ENCODE results near the gene LPP. TPM values are rescaled to one million over a fixed set of nuclear protein-coding genes. Genes with fewer than 3 reads are reported as not detected.
A peak's percentile ranks its signal among the peaks of the same experiment; 100 is the strongest.

Gene LPP
- total RNA-seq, 3 donors from 2014 or later: 262 to 816 (median 325) TPM

- ATAC-seq: no peak
- intact Hi-C loops (cut with DNase I, micrococcal nuclease): no loop called here
- peak in 1 of 3 donors; percentile 16 for DNase-seq
- H3K9me3 ChIP-seq: no peaks in the 10 kb centered on the region
- H3K4me3 ChIP-seq: no peak overlapping the region
- no peak for TF ChIP-seq CTCF (IDR thresholded peaks at IDR 0.05)
- H3K36me3 ChIP-seq (ENCODE audit: low read depth): no peaks in the 10 kb centered on the region
- H3K4me1 ChIP-seq (ENCODE audit: low read depth): no peaks in the 10 kb centered on the region
Measured at GRCh38 chr3:188468662-188469061, 314.7 kb downstream of the LPP start.

GRCh38 chr3:188469228-188469885 is 315.4 kb downstream of the LPP start:
- H3K4me3 ChIP-seq: no peak overlapping the region
- H3K36me3 ChIP-seq (ENCODE audit: low read depth): no peaks in the 10 kb centered on the region
- no peak for DNase-seq
- ATAC-seq: peak; percentile 26
- H3K9me3 ChIP-seq: no peaks in the 10 kb centered on the region
- intact Hi-C loops (cut with DNase I, micrococcal nuclease): no loop called here
- TF ChIP-seq CTCF (IDR thresholded peaks at IDR 0.05): no peak
- H3K4me1 ChIP-seq (ENCODE audit: low read depth): no peaks in the 10 kb centered on the region

GRCh38 chr3:188470508-188471130 is 316.7 kb downstream of the LPP start:
- no peaks in the 10 kb centered on the region for H3K36me3 ChIP-seq (ENCODE audit: low read depth)
- DNase-seq: no peak
- no peak overlapping the region for H3K4me3 ChIP-seq
- H3K9me3 ChIP-seq: no peaks in the 10 kb centered on the region
- TF ChIP-seq CTCF (IDR thresholded peaks at IDR 0.05): no peak
- H3K4me1 ChIP-seq (ENCODE audit: low read depth): no peaks in the 10 kb centered on the region
- intact Hi-C loops (cut with DNase I, micrococcal nuclease): no loop called here
- ATAC-seq: no peak

- no peaks in the 10 kb centered on the region for H3K4me1 ChIP-seq (ENCODE audit: low read depth)
- ATAC-seq (no peak), DNase-seq (no peak)
- H3K36me3 ChIP-seq (ENCODE audit: low read depth): no peaks in the 10 kb centered on the region
- no peak for TF ChIP-seq CTCF (IDR thresholded peaks at IDR 0.05)
- intact Hi-C loops (cut with DNase I, micrococcal nuclease): no loop called here
- H3K4me3 ChIP-seq: no peak overlapping the region
- H3K9me3 ChIP-seq: no peaks in the 10 kb centered on the region
Measured at GRCh38 chr3:188471723-188472122, 317.8 kb downstream of the LPP start.

- Histone ChIP-seq H3K9me3 (no peaks in the 10 kb centered on the region), H3K4me3 (no peak overlapping the region), H3K36me3 (ENCODE audit: low read depth) (no peaks in the 10 kb centered on the region), H3K4me1 (ENCODE audit: low read depth) (no peaks in the 10 kb centered on the region)
- DNase-seq (no peak), ATAC-seq (no peak)
- no peak for TF ChIP-seq CTCF (IDR thresholded peaks at IDR 0.05)
- intact Hi-C loops (cut with DNase I, micrococcal nuclease): no loop called here
Measured at GRCh38 chr3:188472336-188472735, 318.4 kb downstream of the LPP start.
